Measurements from ENCODE around the gene PRKRIP1.
"Not testable (repeated sequence)": the region's sequence is repeated elsewhere in the genome, so short reads cannot be mapped to it uniquely, and the experiment has no call there.

The PRKRIP1 gene

DNA sequence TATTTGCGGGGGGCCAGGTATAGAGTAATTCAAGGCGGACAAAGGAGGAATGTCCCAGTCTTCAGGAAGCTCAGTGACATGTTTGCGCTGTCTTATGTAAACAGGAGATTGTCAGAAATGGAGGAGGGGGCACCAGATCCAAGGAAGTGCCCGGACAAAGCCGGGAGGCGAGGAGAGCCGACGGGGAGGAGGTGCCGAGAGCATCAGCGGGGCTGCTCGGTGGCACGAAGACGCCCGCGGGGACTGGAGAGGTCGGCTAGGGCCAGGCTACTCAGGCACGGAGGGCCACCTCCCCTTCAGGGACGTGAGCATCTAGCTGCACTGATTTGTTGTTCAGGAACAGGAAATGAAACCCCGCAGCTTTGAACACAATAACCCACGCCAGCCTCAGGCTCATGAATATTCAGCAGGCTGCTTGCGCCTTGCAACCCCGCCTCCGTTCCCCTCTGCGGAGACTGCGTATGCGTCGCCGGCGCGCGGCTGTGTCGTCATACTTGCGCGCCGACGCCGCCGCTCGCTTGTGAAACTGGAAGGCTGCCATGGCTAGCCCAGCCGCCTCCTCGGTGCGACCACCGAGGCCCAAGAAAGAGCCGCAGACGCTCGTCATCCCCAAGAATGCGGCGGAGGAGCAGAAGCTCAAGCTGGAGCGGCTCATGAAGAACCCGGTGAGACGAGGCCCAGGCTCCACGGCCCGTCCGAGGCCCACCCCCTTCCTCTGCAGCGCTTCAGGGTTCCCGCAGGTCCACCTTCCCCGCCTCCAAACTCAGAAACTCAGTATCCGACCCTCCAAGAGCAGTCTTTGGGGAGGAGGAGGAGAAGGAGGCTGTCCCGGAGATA lies at the start of gene PRKRIP1:
Gene PRKRIP1 (plus strand): TSS at position 491 of the 837 bp plus-strand sequence. CDS start 49 bp downstream, at position 540.
- Histone ChIP-seq H3K9ac (ENCODE audit: low read length) (peak within 1 kb of the TSS; percentile 82), H3K36me3 (ENCODE audit: insufficient read depth, low read length) (peaks cover 56% of the 10 kb centered on the region), H3K4me1 (ENCODE audit: insufficient read depth, low read length, severe bottlenecking) (peaks cover 17% of the 10 kb centered on the region), H3K4me2 (ENCODE audit: low read length) (peak within 1 kb of the TSS; percentile 96), H2AFZ (ENCODE audit: low read length) (no peak within 1 kb of the TSS), H3K27ac (ENCODE audit: low read depth, low read length, poor library complexity, severe bottlenecking) (peak within 1 kb of the TSS; percentile 68), H4K20me1 (ENCODE audit: insufficient read depth, low read length) (no peaks in the 10 kb centered on the region), H3K79me2 (ENCODE audit: insufficient read depth, low read length) (peaks cover 10% of the 10 kb centered on the region; the same call in 1 of the 2 replicates), H3K9me3 (ENCODE audit: low read length) (no peaks in the 10 kb centered on the region), H3K27me3 (ENCODE audit: insufficient read depth, low read length) (no peaks in the 10 kb centered on the region), H3F3A (ENCODE audit: insufficient read depth, low read length) (no peaks in the 10 kb centered on the region), H3K9me2 (ENCODE audit: low read depth, low read length) (no peaks in the 10 kb centered on the region), H3K4me3 (ENCODE audit: low read depth, low read length, poor library complexity, severe bottlenecking) (peak within 1 kb of the TSS; percentile 77)
- TF ChIP-seq EZH2 (IDR thresholded peaks at IDR 0.05; ENCODE audit: borderline replicate concordance, low read length): no peak
- no peak for TF ChIP-seq CTCF (IDR thresholded peaks at IDR 0.05; ENCODE audit: low read length)

GRCh38 chr7:102346983-102347382 lies 49.2 kb upstream of the PRKRIP1 start:
- H3K4me1 ChIP-seq (ENCODE audit: insufficient read depth, low read length, severe bottlenecking); H3K27ac ChIP-seq (ENCODE audit: low read depth, low read length, poor library complexity, severe bottlenecking); H3K4me2 ChIP-seq (ENCODE audit: low read length); H3K9ac ChIP-seq (ENCODE audit: low read length); H3K27me3 ChIP-seq (ENCODE audit: insufficient read depth, low read length); H3K36me3 ChIP-seq (ENCODE audit: insufficient read depth, low read length); H3K4me3 ChIP-seq (ENCODE audit: low read depth, low read length, poor library complexity, severe bottlenecking); H2AFZ ChIP-seq (ENCODE audit: low read length); H3K9me3 ChIP-seq (ENCODE audit: low read length); H3F3A ChIP-seq (ENCODE audit: insufficient read depth, low read length); H3K9me2 ChIP-seq (ENCODE audit: low read depth, low read length); H4K20me1 ChIP-seq (ENCODE audit: insufficient read depth, low read length); H3K79me2 ChIP-seq (ENCODE audit: insufficient read depth, low read length): not testable (repeated sequence)

DNA sequence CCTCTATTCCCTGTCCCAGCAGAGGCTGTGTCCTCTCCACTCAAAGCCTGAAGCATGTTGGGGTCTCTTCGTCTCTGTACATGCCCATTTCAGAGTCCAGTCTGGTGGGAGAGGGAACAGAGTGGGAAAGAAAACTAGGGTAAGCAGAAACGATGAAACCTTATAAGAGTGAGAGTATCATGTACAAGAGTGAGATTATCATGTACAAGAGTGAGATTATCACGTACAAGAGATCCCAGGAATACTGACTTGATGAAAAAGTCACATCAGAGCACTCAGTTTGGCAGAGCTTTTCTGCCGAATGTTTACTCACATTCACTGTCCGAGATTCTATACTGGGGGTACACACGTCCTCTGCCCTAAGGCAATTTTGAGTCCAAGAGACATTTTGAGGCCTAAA lies 39.8 kb upstream of the PRKRIP1 start, which contains the start of gene SPDYE6:
Gene SPDYE6 (minus strand): TSS at position 101 of the 400 bp plus-strand sequence. CDS start 421 bp downstream, outside the sequence.
- not testable (repeated sequence) for H3K79me2 ChIP-seq (ENCODE audit: insufficient read depth, low read length); H3K27ac ChIP-seq (ENCODE audit: low read depth, low read length, poor library complexity, severe bottlenecking); H3K9me2 ChIP-seq (ENCODE audit: low read depth, low read length); H3K36me3 ChIP-seq (ENCODE audit: insufficient read depth, low read length); H3K9me3 ChIP-seq (ENCODE audit: low read length); H3K9ac ChIP-seq (ENCODE audit: low read length); H3K4me3 ChIP-seq (ENCODE audit: low read depth, low read length, poor library complexity, severe bottlenecking); H3K4me2 ChIP-seq (ENCODE audit: low read length); H3F3A ChIP-seq (ENCODE audit: insufficient read depth, low read length); H3K4me1 ChIP-seq (ENCODE audit: insufficient read depth, low read length, severe bottlenecking); H2AFZ ChIP-seq (ENCODE audit: low read length); H4K20me1 ChIP-seq (ENCODE audit: insufficient read depth, low read length); H3K27me3 ChIP-seq (ENCODE audit: insufficient read depth, low read length)

GRCh38 chr7:102363549-102364393 lies 32.4 kb upstream of the PRKRIP1 start:
- H2AFZ ChIP-seq (ENCODE audit: low read length): not testable (repeated sequence)
- peak overlapping the region; percentile 67 for H3K4me3 ChIP-seq (ENCODE audit: low read depth, low read length, poor library complexity, severe bottlenecking)

GRCh38 chr7:102364394-102364886 lies 31.7 kb upstream of the PRKRIP1 start:
- H3K4me1 ChIP-seq (ENCODE audit: insufficient read depth, low read length, severe bottlenecking); H2AFZ ChIP-seq (ENCODE audit: low read length); H3K27me3 ChIP-seq (ENCODE audit: insufficient read depth, low read length); H3K27ac ChIP-seq (ENCODE audit: low read depth, low read length, poor library complexity, severe bottlenecking); H3F3A ChIP-seq (ENCODE audit: insufficient read depth, low read length); H3K9me2 ChIP-seq (ENCODE audit: low read depth, low read length); H4K20me1 ChIP-seq (ENCODE audit: insufficient read depth, low read length); H3K9me3 ChIP-seq (ENCODE audit: low read length): not testable (repeated sequence)
- peak overlapping the region; percentile 72 for H3K9ac ChIP-seq (ENCODE audit: low read length)
- peaks cover 30% of the 10 kb centered on the region for H3K79me2 ChIP-seq (ENCODE audit: insufficient read depth, low read length)
- H3K4me2 ChIP-seq (ENCODE audit: low read length): peak overlapping the region; percentile 54
- H3K36me3 ChIP-seq (ENCODE audit: insufficient read depth, low read length): peaks cover 29% of the 10 kb centered on the region
- peak overlapping the region; percentile 67 for H3K4me3 ChIP-seq (ENCODE audit: low read depth, low read length, poor library complexity, severe bottlenecking)

More at GRCh38 chr7:102363549-102364393, 32.4 kb upstream of the PRKRIP1 start:
- not testable (repeated sequence) for H3K9me2 ChIP-seq (ENCODE audit: low read depth, low read length); H3K9me3 ChIP-seq (ENCODE audit: low read length); H3F3A ChIP-seq (ENCODE audit: insufficient read depth, low read length); H3K27ac ChIP-seq (ENCODE audit: low read depth, low read length, poor library complexity, severe bottlenecking); H3K4me1 ChIP-seq (ENCODE audit: insufficient read depth, low read length, severe bottlenecking); H4K20me1 ChIP-seq (ENCODE audit: insufficient read depth, low read length); H3K27me3 ChIP-seq (ENCODE audit: insufficient read depth, low read length)
- H3K4me2 ChIP-seq (ENCODE audit: low read length): peak overlapping the region; percentile 65
- peak overlapping the region; percentile 72 for H3K9ac ChIP-seq (ENCODE audit: low read length)
- peaks cover 27% of the 10 kb centered on the region for H3K79me2 ChIP-seq (ENCODE audit: insufficient read depth, low read length)
- TF ChIP-seq CTCF (IDR thresholded peaks at IDR 0.05; ENCODE audit: low read length): peak; percentile 18; the same call in 1 of the 2 replicates
- H3K36me3 ChIP-seq (ENCODE audit: insufficient read depth, low read length): peaks cover 29% of the 10 kb centered on the region
